ENCODE data around the gene BDKRB1. TPM values are rescaled to one million over a fixed set of nuclear protein-coding genes. Genes with fewer than 3 reads are reported as not detected.

Gene BDKRB1
- total and polyA plus RNA-seq, 10 donors: 0.22 TPM; not detected in 9

GRCh38 chr14:96215452-96216244 lies 40.4 kb upstream of the BDKRB1 start:
- intact Hi-C loops (cut with DNase I; ENCODE audit: low total_unique reads): no loop called here
- H3K27me3 ChIP-seq (replicated peaks in 1 of 7): peaks cover 0 to 37% (median 0%) of the 10 kb centered on the region in 7 donors
- no peak for DNase-seq
- H3K36me3 ChIP-seq: no peaks in the 10 kb centered on the region
- TF ChIP-seq POLR2AphosphoS5 (IDR thresholded peaks at IDR 0.05) (no peak), POLR2A (IDR thresholded peaks at IDR 0.05) (no peak), CTCF (IDR thresholded peaks at IDR 0.05 in 8 of 11, conservative IDR thresholded peaks at IDR 0.05 in 3 of 11) (no peak)
- H3K9me3 ChIP-seq: peaks cover 0 to 21% (median 15%) of the 10 kb centered on the region in 8 donors
- H3K27ac ChIP-seq: no peak overlapping the region
- no peak overlapping the region for H3K4me3 ChIP-seq
- 79 to 96% (median 83%) methylated on average over 6 to 7 of the region's 7 CpGs for WGBS, 5 donors
- no peaks in the 10 kb centered on the region for H3K4me1 ChIP-seq

DNA sequence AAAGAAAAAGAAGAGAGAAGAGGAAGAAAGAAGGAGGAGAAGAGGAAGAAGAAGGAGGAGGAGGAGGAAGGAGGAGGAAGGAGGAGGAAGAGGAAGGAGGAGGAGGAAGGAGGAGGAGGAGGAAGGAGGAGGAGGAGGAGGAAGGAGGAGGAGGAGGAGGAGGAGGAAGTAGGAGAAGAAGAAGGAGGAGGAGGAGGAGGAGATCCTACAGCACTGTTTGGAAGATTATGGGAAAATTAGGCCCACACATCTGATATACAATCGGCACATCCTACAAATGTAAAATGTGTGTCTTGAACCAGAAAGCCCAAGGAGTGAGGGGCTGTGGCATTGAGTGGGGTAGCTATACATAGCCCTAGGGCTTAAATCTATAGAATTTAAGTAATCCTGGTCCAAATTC lies 39.4 kb upstream of the BDKRB1 start:
- TF ChIP-seq POLR2AphosphoS5 (IDR thresholded peaks at IDR 0.05) (no peak), POLR2A (IDR thresholded peaks at IDR 0.05) (no peak), CTCF (IDR thresholded peaks at IDR 0.05 in 8 of 11, conservative IDR thresholded peaks at IDR 0.05 in 3 of 11) (no peak)
- no peak for DNase-seq
- Histone ChIP-seq H3K27ac (no peak overlapping the region), H3K36me3 (no peaks in the 10 kb centered on the region), H3K9me3 (peaks cover 0 to 13% (median 11%) of the 10 kb centered on the region in 8 donors), H3K27me3 (replicated peaks in 1 of 7) (peaks cover 0 to 47% (median 0%) of the 10 kb centered on the region in 7 donors), H3K4me1 (no peaks in the 10 kb centered on the region), H3K4me3 (no peak overlapping the region)
- WGBS, 5 donors: 77 to 100% (median 92%) methylated on average over 1 of the region's 1 CpG
- intact Hi-C loops (cut with DNase I; ENCODE audit: low total_unique reads): no loop called here

- Histone ChIP-seq H3K9me3 (peaks cover 0 to 5% (median 3%) of the 10 kb centered on the region in 8 donors), H3K27ac (no peak overlapping the region), H3K27me3 (replicated peaks in 1 of 7) (peaks cover 0 to 51% (median 0%) of the 10 kb centered on the region in 7 donors), H3K36me3 (no peaks in the 10 kb centered on the region), H3K4me1 (no peaks in the 10 kb centered on the region), H3K4me3 (no peak overlapping the region)
- no peak for DNase-seq
- intact Hi-C loops (cut with DNase I; ENCODE audit: low total_unique reads): no loop called here
- no peak for TF ChIP-seq CTCF (IDR thresholded peaks at IDR 0.05 in 8 of 11, conservative IDR thresholded peaks at IDR 0.05 in 3 of 11)
- TF ChIP-seq POLR2AphosphoS5 (IDR thresholded peaks at IDR 0.05): no peak
- 74 to 83% (median 79%) methylated on average over 7 to 8 of the region's 8 CpGs for WGBS, 5 donors
These were observed 38.6 kb upstream of the BDKRB1 start for GRCh38 chr14:96217376-96217913.

DNA sequence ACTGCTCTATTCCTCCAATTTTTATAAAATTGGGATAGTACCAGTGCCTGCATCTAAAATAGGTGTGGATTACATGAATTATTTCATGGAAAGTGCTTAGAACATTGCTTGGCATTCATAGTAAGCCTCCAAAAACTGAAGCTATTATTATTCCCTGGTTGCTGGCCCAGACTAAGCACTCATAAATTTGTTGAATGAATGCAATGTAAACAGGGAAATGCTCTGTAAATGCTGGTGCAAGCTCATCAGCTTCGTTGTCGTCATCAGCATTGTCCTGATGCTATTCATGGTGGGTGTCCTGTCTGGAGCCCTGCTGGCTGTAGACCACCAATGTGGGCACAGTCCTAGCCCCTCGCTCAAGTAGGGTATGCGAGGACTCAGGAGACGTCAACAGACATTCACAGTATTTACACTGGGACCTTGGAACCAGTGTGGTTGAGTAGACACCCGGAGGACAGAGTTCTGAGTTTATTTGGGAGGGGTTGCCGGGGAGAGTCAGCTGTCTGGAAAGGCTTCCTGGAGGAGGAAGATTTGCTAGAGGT lies 34.8 kb upstream of the BDKRB1 start:
- no peak for DNase-seq
- no peaks in the 10 kb centered on the region for H3K4me1 ChIP-seq
- no peaks in the 10 kb centered on the region for H3K36me3 ChIP-seq
- H3K27me3 ChIP-seq (replicated peaks in 1 of 7): peaks cover 0 to 48% (median 0%) of the 10 kb centered on the region in 7 donors
- TF ChIP-seq POLR2A (IDR thresholded peaks at IDR 0.05) (no peak), CTCF (IDR thresholded peaks at IDR 0.05 in 8 of 11, conservative IDR thresholded peaks at IDR 0.05 in 3 of 11) (no peak), POLR2AphosphoS5 (IDR thresholded peaks at IDR 0.05) (no peak)
- intact Hi-C loops (cut with DNase I; ENCODE audit: low total_unique reads): no loop called here
- H3K9me3 ChIP-seq: no peaks in the 10 kb centered on the region
- H3K27ac ChIP-seq: no peak overlapping the region
- 83 to 86% (median 85%) methylated on average over 7 of the region's 7 CpGs for WGBS, 5 donors
- no peak overlapping the region for H3K4me3 ChIP-seq
